Lung (tissue), 12 donors: ENCODE results near the gene COL18A1. TPM values are rescaled to one million over a fixed set of nuclear protein-coding genes. Genes with fewer than 3 reads are reported as not detected.

Source experiments
- ATAC-seq: fragments of 200-7000 bp; cut with Tn5 transposase; one replicate; pipeline ENCODE4 v1.9.1; 2020; ENCODE audit warnings: moderate number of reproducible peaks; ENCODE audit not compliant: insufficient read depth, low FRiP score
- DNase-seq, 3 donors: peaks; one replicate each; pipeline ENCODE4 v3.0.0-alpha.2; 2013 to 2017
- H3K27ac ChIP-seq, 2 donors: one replicate each; pipeline ENCODE4 v1.5.1; 2013; ENCODE audit warnings: mild to moderate bottlenecking in 2 of 2, moderate library complexity in 2 of 2, control low read depth in 1 of 2, inconsistent platforms in 1 of 2, low read depth in 1 of 2, low read length in 1 of 2
- H3K27me3 ChIP-seq, 3 donors: one replicate each; pipeline ENCODE4 v1.5.1; 2013; ENCODE audit warnings: low read length in 2 of 3; ENCODE audit not compliant: control insufficient read depth in 3 of 3, insufficient read depth in 3 of 3
- H3K36me3 ChIP-seq, 4 donors: one replicate each; pipeline ENCODE4 v1.5.1; 2013; ENCODE audit warnings: low read length in 4 of 4, mild to moderate bottlenecking in 1 of 4, moderate library complexity in 1 of 4; ENCODE audit not compliant: control insufficient read depth in 4 of 4, insufficient read depth in 4 of 4
- H3K4me1 ChIP-seq, 5 donors: one replicate each; pipeline ENCODE4 v1.5.1; 2013; ENCODE audit warnings: low read length in 5 of 5, mild to moderate bottlenecking in 2 of 5, moderate library complexity in 1 of 5; ENCODE audit not compliant: control insufficient read depth in 5 of 5, insufficient read depth in 5 of 5
- H3K4me3 ChIP-seq: one replicate; pipeline ENCODE4 v1.5.1; 2013; ENCODE audit warnings: mild to moderate bottlenecking, control low read depth, moderate library complexity
- H3K9ac ChIP-seq, 2 donors: one replicate each; pipeline ENCODE4 v1.5.1; 2013; ENCODE audit warnings: low read length in 2 of 2, control low read depth in 1 of 2; ENCODE audit not compliant: insufficient read depth in 1 of 2
- H3K9me3 ChIP-seq, 4 donors: one replicate each; pipeline ENCODE4 v1.5.1; 2013; ENCODE audit warnings: low read length in 3 of 4, mild to moderate bottlenecking in 1 of 4, moderate library complexity in 1 of 4; ENCODE audit not compliant: control insufficient read depth in 4 of 4, insufficient read depth in 3 of 4
- WGBS, 2 donors: extraction: QIAGEN DNeasy Blood & Tissue Kit; methylation state at CpG; one replicate each; pipeline ENCODE4 v1.1.7; 2013; 5-methylcytosine and 5-hydroxymethylcytosine counted together
- polyA plus RNA-seq, 2 donors: library from polyadenylated mRNA; stranded (reverse); fragments of 200-250 nt; gene quantifications; one replicate each; pipeline ENCODE4 v1.2.1, GENCODE V29; 2013
- total RNA-seq, 2 donors: library from RNA; depleted of rRNA in 1 of 2; stranded (reverse); fragments of >200 nt in 1 of 2; gene quantifications; one replicate each; pipeline ENCODE4 v1.2.1, GENCODE V29; 2014 to 2021
- TF ChIP-seq, protein P1 (sequence below): IDR thresholded peaks from 2 replicates; pipeline ENCODE4 v1.5.1; 2012; ENCODE audit warnings: mild to moderate bottlenecking; ENCODE audit errors: control extremely low read depth, extremely low read depth
- donor health status: control.
- donor health status: control.
- donor health status: Bipolar disorder and iron deficiency.
- donor health status: healthy.
- donor health status: DM: yes; HTN: yes; CAD: no.

The COL18A1 gene
- total and polyA plus RNA-seq, 4 donors, result 42.7 to 102 (median 45.8) TPM

DNA sequence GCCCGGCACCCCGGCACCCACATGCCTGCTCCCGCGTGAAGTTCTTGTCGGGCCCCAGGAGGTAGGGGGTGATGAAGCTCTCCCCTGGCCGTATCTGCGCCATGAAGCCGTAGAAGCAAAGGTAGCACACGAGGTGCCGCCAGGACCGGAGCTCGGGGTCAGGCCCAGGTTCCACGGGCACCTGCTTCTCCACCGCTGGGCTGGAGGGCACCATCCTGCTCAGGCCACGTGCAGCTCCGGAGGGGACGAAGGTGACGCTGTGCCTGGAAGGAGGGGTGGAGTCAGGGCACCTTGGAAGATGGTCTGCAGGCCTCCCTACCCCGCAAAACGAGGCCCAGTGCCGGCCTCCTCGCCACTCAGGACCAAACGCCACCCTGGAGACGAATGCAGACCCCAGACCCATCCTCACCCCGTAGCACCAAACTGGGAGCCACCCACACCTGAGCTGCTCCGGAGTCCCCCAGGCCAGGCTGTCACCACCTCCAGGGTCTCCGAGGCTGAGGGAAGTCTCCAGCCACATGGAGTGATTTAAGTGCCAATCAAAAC lies 132.9 kb downstream of the COL18A1 start:
- Histone ChIP-seq H3K4me1 (peaks cover 0 to 35% (median 19%) of the 10 kb centered on the region in 5 donors), H3K27ac (no peak overlapping the region), H3K36me3 (peaks cover 0 to 3% (median 0%) of the 10 kb centered on the region in 4 donors), H3K4me3 (no peak overlapping the region), H3K27me3 (no peaks in the 10 kb centered on the region), H3K9me3 (no peaks in the 10 kb centered on the region), H3K9ac (no peak overlapping the region)
- TF ChIP-seq, protein P1, sequence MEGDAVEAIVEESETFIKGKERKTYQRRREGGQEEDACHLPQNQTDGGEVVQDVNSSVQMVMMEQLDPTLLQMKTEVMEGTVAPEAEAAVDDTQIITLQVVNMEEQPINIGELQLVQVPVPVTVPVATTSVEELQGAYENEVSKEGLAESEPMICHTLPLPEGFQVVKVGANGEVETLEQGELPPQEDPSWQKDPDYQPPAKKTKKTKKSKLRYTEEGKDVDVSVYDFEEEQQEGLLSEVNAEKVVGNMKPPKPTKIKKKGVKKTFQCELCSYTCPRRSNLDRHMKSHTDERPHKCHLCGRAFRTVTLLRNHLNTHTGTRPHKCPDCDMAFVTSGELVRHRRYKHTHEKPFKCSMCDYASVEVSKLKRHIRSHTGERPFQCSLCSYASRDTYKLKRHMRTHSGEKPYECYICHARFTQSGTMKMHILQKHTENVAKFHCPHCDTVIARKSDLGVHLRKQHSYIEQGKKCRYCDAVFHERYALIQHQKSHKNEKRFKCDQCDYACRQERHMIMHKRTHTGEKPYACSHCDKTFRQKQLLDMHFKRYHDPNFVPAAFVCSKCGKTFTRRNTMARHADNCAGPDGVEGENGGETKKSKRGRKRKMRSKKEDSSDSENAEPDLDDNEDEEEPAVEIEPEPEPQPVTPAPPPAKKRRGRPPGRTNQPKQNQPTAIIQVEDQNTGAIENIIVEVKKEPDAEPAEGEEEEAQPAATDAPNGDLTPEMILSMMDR, result no peak
- ATAC-seq (no peak), DNase-seq (peak in 1 of 3 donors; percentile 6)
- WGBS, 2 donors, result 93 to 94% methylated on average over 25 to 27 of the region's 27 CpGs

DNA sequence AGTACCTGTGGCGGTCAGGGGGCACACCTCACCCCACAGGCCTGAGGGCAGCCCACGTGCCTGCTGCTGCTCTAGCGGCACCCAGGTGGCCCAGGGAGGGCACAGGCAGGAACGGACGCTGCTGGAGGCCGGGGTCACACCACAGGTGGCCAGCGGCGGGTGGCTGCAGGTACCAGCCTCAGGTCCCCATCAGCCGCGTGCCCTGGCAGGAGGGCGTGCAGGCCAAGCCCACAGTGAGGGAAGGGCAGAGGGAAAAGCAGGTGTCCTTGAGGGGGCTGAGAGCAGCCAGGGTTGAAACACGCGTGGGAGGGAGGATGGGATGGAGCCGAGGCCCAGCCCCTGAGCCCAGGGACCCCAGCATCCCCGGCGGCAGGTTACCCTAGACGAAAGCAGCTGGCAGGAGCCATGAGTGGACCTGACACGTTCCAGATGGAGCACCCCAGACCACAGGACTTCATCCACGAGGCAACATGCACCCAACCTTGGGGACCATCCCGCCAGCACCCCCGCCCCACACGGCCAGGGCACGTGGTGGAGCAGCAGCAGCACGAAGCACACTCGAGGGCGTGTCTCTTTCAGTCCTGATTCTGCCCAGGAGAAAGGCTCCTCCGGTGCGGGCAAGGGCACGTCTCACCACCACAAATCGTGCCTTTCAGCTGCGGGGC lies 133.5 kb downstream of the COL18A1 start:
- 95% methylated on average over 28 to 31 of the region's 31 CpGs for WGBS, 2 donors
- no peak for ATAC-seq
- peaks cover 0 to 3% (median 0%) of the 10 kb centered on the region in 4 donors for H3K36me3 ChIP-seq
- H3K27me3 ChIP-seq, result no peaks in the 10 kb centered on the region
- no peak overlapping the region for H3K4me3 ChIP-seq
- H3K9ac ChIP-seq, result no peak overlapping the region
- no peaks in the 10 kb centered on the region for H3K9me3 ChIP-seq
- peak in 1 of 3 donors; percentile 7 for DNase-seq
- peaks cover 0 to 36% (median 18%) of the 10 kb centered on the region in 5 donors for H3K4me1 ChIP-seq
- no peak overlapping the region for H3K27ac ChIP-seq
- TF ChIP-seq, protein P1, result no peak

DNA sequence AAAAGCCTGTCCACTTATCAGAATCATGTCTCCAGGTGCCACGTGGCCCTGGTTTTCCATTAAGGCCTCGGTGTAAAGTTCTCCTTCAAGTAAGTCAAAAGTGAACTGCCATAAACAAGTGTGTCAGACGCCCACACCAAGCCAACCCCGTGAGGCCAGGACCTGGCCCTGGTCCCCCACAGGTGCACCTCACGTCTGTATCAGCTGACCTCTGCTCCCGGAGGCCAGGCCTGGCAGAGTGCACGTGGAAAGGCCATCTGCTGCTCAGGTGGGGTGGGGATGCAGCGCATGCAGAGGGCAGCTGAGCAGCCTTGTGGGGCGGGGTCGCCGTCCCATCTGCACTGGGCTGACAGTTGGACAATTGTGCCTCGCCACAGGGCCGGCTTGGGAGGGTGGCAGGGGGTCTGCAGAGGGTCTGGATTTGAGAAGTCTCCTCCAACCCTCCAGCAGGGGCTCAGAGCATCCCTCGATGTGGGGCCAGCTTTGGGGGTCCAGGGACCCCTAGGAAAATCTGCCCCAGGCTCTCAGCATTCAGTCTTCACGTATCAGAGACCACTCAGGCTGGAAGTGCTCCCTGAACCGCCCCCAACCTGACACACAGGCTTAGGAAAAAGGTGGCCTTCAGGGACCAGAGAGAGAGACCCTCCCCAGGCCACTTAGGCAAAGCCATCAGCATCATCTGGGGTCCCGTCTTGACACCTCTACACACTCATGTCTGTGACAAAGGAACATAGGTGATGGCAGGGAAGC lies 134.3 kb downstream of the COL18A1 start:
- ATAC-seq, result no peak
- DNase-seq, result peak in 1 of 3 donors; percentile 8
- Histone ChIP-seq H3K36me3 (peaks cover 0 to 3% (median 0%) of the 10 kb centered on the region in 4 donors), H3K9ac (no peak overlapping the region), H3K9me3 (no peaks in the 10 kb centered on the region), H3K4me1 (peaks cover 0 to 32% (median 15%) of the 10 kb centered on the region in 5 donors), H3K27me3 (no peaks in the 10 kb centered on the region), H3K27ac (no peak overlapping the region), H3K4me3 (no peak overlapping the region)
- TF ChIP-seq, protein P1, result no peak
- 90 to 91% methylated on average over 17 of the region's 17 CpGs for WGBS, 2 donors
